OCI-LY1 (cell line): ENCODE data around the gene UNC93B1.

Experiments
- H2AFZ ChIP-seq: fragments of 200-600 bp; sonication (generic), shearing (Covaris generic); 2 replicates; pipeline ENCODE4 v1.6.0; 2014; ENCODE audit warnings: antibody characterized with exemption, mild to moderate bottlenecking, low read length
- H3F3A ChIP-seq: fragments of 200-600 bp; sonication (generic), shearing (Covaris generic); 2 replicates; pipeline ENCODE4 v1.6.0; 2014; ENCODE audit warnings: mild to moderate bottlenecking, antibody characterized with exemption, low read length, moderate library complexity; ENCODE audit not compliant: insufficient read depth
- H3K27ac ChIP-seq: fragments of 200-600 bp; sonication (generic); 2 replicates; pipeline ENCODE4 v1.5.1; 2014; ENCODE audit warnings: low read length, mixed run types, mild to moderate bottlenecking, low read depth; ENCODE audit not compliant: poor library complexity, severe bottlenecking
- H3K27me3 ChIP-seq: fragments of 200-600 bp; sonication (generic); 2 replicates; pipeline ENCODE4 v1.6.0; 2014; ENCODE audit warnings: antibody characterized with exemption, mild to moderate bottlenecking, low read length, moderate library complexity; ENCODE audit not compliant: insufficient read depth
- H3K36me3 ChIP-seq: fragments of 200-600 bp; sonication (generic); 2 replicates; pipeline ENCODE4 v1.6.1; 2014; ENCODE audit warnings: mild to moderate bottlenecking, antibody characterized with exemption, low read length, moderate library complexity, mixed read lengths; ENCODE audit not compliant: insufficient read depth
- H3K4me1 ChIP-seq: fragments of 200-600 bp; sonication (generic); 2 replicates; pipeline ENCODE4 v1.5.1; 2014; ENCODE audit warnings: mild to moderate bottlenecking, low read length, moderate library complexity; ENCODE audit not compliant: insufficient read depth, severe bottlenecking
- H3K4me2 ChIP-seq: fragments of 200-600 bp; sonication (generic), shearing (Covaris generic); 2 replicates; pipeline ENCODE4 v1.6.1; 2014; ENCODE audit warnings: low read length
- H3K4me3 ChIP-seq: fragments of 200-600 bp; sonication (generic); 2 replicates; pipeline ENCODE4 v1.5.1; 2014; ENCODE audit warnings: low read length, low read depth, mild to moderate bottlenecking, mixed read lengths; ENCODE audit not compliant: poor library complexity, severe bottlenecking
- H3K79me2 ChIP-seq: fragments of 200-600 bp; shearing (Covaris generic); 2 replicates; pipeline ENCODE4 v1.6.1; 2016; ENCODE audit warnings: mixed run types, low read length, mixed read lengths; ENCODE audit not compliant: insufficient read depth
- H3K9ac ChIP-seq: fragments of 200-600 bp; sonication (generic), shearing (Covaris generic); 2 replicates; pipeline ENCODE4 v1.6.1; 2014; ENCODE audit warnings: mild to moderate bottlenecking, low read length, mixed read lengths
- H3K9me2 ChIP-seq: fragments of 200-600 bp; sonication (generic), shearing (Covaris generic); 2 replicates; pipeline ENCODE4 v1.6.1; 2014; ENCODE audit warnings: low read depth, mild to moderate bottlenecking, low read length, mixed read lengths
- H3K9me3 ChIP-seq: fragments of 200-600 bp; shearing (Covaris generic); 2 replicates; pipeline ENCODE4 v1.6.1; 2014; ENCODE audit warnings: low read length, mixed read lengths
- H4K20me1 ChIP-seq: fragments of 200-600 bp; sonication (generic), shearing (Covaris generic); 2 replicates; pipeline ENCODE4 v1.6.0; 2016; ENCODE audit warnings: mild to moderate bottlenecking, low read length; ENCODE audit not compliant: insufficient read depth
- CTCF ChIP-seq: fragments of 200-600 bp; sonication (generic), shearing (Covaris generic); IDR thresholded peaks from 2 replicates; pipeline ENCODE4 v1.5.1; 2017; ENCODE audit warnings: mild to moderate bottlenecking, antibody characterized with exemption, low read length, moderate library complexity, mixed read lengths
- EZH2 ChIP-seq: fragments of 200-600 bp; sonication (generic), shearing (Covaris generic); IDR thresholded peaks from 2 replicates; pipeline ENCODE4 v1.8.0; 2017; ENCODE audit warnings: borderline replicate concordance, mixed run types, mild to moderate bottlenecking, antibody characterized with exemption, low read length, moderate library complexity, mixed read lengths

The UNC93B1 gene

GRCh38 chr11:68016904-68017817, 13.3 kb upstream of the UNC93B1 start:
- Histone ChIP-seq H3K27ac (no peak overlapping the region), H2AFZ (no peak overlapping the region), H3K9ac (no peak overlapping the region), H3K9me2 (no peaks in the 10 kb centered on the region), H3K4me1 (no peaks in the 10 kb centered on the region), H3K9me3 (no peaks in the 10 kb centered on the region), H3F3A (no peaks in the 10 kb centered on the region), H3K4me3 (no peak overlapping the region), H4K20me1 (no peaks in the 10 kb centered on the region), H3K4me2 (no peak overlapping the region), H3K27me3 (peaks cover 5% of the 10 kb centered on the region), H3K36me3 (no peaks in the 10 kb centered on the region), H3K79me2 (no peaks in the 10 kb centered on the region)
- no peak for TF ChIP-seq EZH2
- TF ChIP-seq CTCF = no peak

GRCh38 chr11:68016161-68016903, 12.4 kb upstream of the UNC93B1 start:
- Histone ChIP-seq H3K9me2 (no peaks in the 10 kb centered on the region), H3K4me2 (no peak overlapping the region), H4K20me1 (no peaks in the 10 kb centered on the region), H3K27me3 (peaks cover 5% of the 10 kb centered on the region), H3K9me3 (no peaks in the 10 kb centered on the region), H3F3A (no peaks in the 10 kb centered on the region), H3K27ac (no peak overlapping the region), H3K9ac (no peak overlapping the region), H3K36me3 (no peaks in the 10 kb centered on the region), H3K79me2 (no peaks in the 10 kb centered on the region), H3K4me3 (no peak overlapping the region), H2AFZ (no peak overlapping the region), H3K4me1 (no peaks in the 10 kb centered on the region)
- no peak for TF ChIP-seq CTCF
- no peak for TF ChIP-seq EZH2

GRCh38 chr11:68015467-68015866, 11.6 kb upstream of the UNC93B1 start:
- H3K79me2 ChIP-seq = no peaks in the 10 kb centered on the region
- no peak overlapping the region for H3K27ac ChIP-seq
- H3K9me2 ChIP-seq = no peaks in the 10 kb centered on the region
- no peak overlapping the region for H3K4me3 ChIP-seq
- H2AFZ ChIP-seq = no peak overlapping the region
- no peaks in the 10 kb centered on the region for H3K9me3 ChIP-seq
- H3K4me2 ChIP-seq = no peak overlapping the region
- H3K4me1 ChIP-seq = peaks cover under 1% of the 10 kb centered on the region
- H3K36me3 ChIP-seq = no peaks in the 10 kb centered on the region
- no peaks in the 10 kb centered on the region for H4K20me1 ChIP-seq
- H3F3A ChIP-seq = no peaks in the 10 kb centered on the region
- peaks cover 5% of the 10 kb centered on the region for H3K27me3 ChIP-seq
- no peak overlapping the region for H3K9ac ChIP-seq
- TF ChIP-seq CTCF (no peak), EZH2 (no peak)
